ENCODE measurements around the gene CPSF2.

CPSF2 gene

GRCh38 chr14:92121670-92122350, at the start of gene CPSF2, which contains the start of gene NDUFB1:
TSS of gene CPSF2 (plus strand) at chr14:92121969. CDS start at chr14:92130985, 9,016 bp downstream.
TSS of gene NDUFB1 (minus strand) at chr14:92121706. CDS start at chr14:92117637, 4,069 bp downstream.
- peak; percentile 90 for DNase-seq (ENCODE audit: low spot score)

DNA sequence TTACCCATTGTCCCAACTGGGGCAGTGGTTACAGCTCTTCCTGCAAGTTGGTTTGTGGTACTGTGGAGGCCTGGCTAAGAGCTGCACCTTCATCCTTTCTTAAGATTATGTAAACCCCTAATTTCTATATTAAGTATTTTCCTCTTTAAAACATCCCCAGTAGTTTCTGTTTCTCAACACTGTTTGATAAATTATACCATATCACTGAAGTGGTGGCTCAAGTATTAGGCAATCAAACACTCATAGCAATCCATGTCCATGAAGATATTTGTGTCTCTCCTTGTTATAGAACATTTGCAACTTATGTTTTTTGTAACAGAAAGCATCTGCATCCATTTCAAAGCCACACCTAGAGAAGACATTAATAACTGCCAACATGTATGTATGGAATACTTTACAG, 47.2 kb upstream of the CPSF2 start:
- DNase-seq (ENCODE audit: low spot score), result no peak

GRCh38 chr14:92088494-92088893, 33.3 kb upstream of the CPSF2 start:
- no peak for DNase-seq (ENCODE audit: low spot score)

DNA sequence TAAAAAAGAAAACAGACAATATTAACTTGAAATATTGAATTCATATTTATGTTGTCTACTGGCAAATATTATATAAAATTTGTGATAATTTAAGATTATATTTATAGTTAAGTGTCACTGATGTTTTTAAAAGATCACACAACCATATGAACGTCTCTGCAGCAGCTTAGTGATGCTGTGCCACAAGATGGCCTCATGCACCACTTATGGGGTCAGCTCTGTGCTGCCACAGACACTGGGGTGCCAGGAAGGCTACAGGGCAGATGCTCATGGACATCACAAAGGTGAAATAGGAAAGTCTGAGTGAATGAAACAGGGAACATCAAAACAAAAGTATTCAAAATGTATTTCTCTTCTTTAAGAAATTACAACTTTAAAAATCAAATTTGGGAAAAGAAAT, 28.4 kb upstream of the CPSF2 start:
- peak; percentile 55 for DNase-seq (ENCODE audit: low spot score)

GRCh38 chr14:92099802-92100201, 22.0 kb upstream of the CPSF2 start:
- DNase-seq (ENCODE audit: low spot score), result no peak

- DNase-seq (ENCODE audit: low spot score), result no peak
Observed at GRCh38 chr14:92103363-92103989, 18.3 kb upstream of the CPSF2 start.

DNA sequence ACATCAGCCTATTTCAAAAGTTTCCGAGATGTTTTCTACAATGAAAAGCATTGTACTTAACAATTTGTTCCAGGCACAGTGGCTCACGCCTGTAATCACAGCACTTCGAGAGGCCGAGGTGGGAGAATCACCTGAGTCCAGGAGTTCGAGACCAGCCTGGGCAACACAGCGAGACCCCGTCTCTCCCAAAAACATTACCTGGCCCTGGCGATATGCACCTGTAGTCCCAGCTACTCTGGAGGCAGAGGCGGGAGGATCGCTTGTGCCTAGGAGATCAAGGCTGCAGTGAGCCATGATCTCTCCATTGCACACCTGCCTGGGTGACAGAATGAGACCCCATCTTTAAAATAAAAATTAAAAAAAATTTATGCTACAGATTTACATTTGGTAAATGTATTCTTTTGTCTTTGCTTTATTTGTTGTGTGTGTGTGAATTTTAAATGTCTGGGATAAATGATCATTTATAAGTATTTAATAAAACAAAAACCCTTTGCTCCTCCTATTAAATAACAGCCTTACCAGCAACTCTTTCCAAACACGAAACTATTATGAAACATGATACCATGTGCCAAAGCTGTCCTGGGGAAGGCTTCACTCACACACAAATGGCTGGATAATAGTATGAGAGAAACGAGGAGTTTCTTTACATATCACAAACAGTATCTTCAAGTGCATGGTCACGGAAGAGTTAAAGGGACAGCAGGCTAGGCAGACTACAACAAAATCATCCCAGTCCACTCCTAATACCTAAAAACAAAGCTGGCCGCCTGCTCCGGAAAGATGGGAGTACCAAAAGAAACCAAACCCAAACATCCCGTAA, 16.5 kb upstream of the CPSF2 start:
- no peak for DNase-seq (ENCODE audit: low spot score)

GRCh38 chr14:92105893-92106142, 16.0 kb upstream of the CPSF2 start:
- DNase-seq (ENCODE audit: low spot score), result no peak

GRCh38 chr14:92106143-92106926, 15.4 kb upstream of the CPSF2 start, which contains the start of gene ATXN3:
TSS of gene ATXN3 (minus strand) at chr14:92106582. CDS start at chr14:92106552, 30 bp downstream.
- DNase-seq (ENCODE audit: low spot score), result peak; percentile 98

GRCh38 chr14:92108345-92109254, 13.2 kb upstream of the CPSF2 start:
- no peak for DNase-seq (ENCODE audit: low spot score)

- DNase-seq (ENCODE audit: low spot score), result no peak
Observed at GRCh38 chr14:92109490-92109889, 12.3 kb upstream of the CPSF2 start.

GRCh38 chr14:92121207-92121669, 531 bp upstream of the CPSF2 start:
- no peak for DNase-seq (ENCODE audit: low spot score)

DNA sequence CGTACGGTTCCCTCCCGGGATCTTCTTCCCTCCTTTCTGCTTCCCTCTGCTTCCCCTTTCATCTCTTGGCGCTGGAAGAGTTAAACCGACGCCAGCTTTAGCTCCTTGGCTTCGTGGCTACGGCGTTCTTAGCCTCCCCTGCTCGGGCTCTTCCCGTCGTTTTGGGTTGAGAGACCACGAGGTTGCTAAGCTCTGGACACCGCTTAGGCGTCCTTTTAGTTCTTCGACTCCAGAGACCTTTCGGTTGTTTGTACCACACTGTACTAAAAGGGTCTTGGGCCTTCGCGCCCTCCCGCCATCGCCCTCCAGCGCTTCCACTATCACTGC, 545 bp downstream of the CPSF2 start:
- DNase-seq (ENCODE audit: low spot score), result peak; percentile 53

DNA sequence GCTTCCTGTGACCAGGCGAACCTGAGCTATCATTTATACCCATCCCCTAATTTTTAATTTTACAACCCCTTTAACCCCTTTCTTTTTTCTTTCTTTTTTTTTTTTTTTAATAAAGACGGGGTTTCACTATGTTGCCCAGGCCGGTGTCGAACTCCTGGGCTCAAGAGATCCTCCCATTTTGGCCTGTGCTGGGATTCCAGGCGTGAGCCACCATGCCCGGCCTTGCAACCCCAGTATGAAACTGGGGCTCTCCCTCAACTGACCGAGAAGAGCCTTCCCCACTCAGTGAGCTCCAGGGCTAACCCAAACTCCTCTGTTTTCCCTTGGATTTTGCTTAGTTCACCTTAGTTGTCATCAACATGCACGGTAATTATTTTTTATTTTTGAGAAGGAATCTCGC, 992 bp downstream of the CPSF2 start:
- DNase-seq (ENCODE audit: low spot score), result no peak

GRCh38 chr14:92134456-92134855, 12.7 kb downstream of the CPSF2 start:
- no peak for DNase-seq (ENCODE audit: low spot score)

DNA sequence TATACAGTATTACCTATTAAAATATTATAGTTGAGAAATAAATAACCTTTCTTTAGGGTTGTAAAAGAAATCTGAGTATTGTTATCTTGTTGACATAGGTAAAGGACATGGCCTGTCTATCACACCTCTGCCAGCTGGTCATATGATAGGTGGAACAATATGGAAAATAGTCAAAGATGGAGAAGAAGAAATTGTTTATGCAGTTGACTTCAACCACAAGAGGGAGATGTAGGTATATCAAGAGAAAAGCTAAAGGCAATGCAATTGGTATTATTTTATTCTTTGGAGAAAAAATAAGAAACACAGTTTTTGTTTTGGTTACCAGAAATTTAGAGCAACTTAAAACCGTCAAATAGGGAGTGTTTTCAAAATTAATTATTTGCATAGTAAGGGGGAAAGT, 13.5 kb downstream of the CPSF2 start:
- DNase-seq (ENCODE audit: low spot score), result peak; percentile 28

DNA sequence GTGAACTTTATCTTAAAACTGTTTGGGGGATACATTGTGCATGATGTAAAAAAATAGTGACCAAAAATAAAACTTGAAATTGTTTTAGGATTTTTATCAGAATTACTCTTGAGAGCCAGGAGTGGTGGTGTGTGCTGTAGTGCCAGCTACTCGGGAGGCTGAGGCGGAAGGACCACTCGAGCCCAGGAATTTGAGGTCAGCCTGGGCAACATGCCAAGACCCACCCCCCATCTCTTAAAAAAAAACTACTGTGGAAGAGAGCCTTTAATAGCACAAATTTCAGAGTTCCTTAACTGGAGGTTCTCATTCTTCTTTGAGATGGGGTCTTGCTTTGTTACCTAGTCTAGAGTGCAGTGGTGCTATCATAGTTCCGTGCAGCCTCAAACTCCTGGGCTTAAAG, 21.5 kb downstream of the CPSF2 start:
- no peak for DNase-seq (ENCODE audit: low spot score)

DNA sequence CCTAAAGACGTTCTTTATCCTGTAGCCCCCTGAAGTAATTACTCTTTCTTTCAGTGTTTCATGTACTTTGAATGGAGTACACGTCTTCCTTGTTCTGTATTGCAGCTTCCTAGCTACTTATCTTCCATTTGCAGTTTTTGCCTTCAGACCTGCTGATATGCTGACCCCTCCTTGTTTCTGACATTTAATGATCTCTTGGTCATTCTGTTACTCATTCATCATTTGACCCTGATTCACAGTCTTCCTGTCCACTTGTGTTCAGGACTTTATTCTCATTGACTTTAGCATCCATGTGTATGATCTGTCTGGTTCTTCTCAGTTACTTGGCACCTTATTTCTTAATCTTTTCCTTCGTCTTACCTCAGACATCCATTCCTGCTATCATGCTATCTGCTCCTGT, 22.2 kb downstream of the CPSF2 start:
- no peak for DNase-seq (ENCODE audit: low spot score)

DNA sequence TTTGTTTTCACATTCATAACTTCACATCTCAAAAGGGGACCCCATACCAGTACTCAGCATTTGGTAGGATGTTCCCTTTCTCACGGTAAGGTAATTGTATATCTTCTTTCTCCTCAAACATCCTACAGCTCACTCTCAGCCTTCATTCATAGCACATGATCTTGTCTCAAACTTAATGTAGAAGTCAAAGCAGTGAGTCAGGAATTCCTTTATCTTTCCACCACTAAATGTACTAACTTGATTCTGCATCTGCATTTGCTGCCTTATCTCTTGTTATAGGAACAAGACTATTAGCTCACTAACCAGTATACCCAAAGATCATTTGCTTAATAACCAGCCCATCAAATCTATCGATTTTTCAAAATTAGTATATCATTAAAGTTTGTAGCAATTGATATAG, 22.9 kb downstream of the CPSF2 start:
- no peak for DNase-seq (ENCODE audit: low spot score)

DNA sequence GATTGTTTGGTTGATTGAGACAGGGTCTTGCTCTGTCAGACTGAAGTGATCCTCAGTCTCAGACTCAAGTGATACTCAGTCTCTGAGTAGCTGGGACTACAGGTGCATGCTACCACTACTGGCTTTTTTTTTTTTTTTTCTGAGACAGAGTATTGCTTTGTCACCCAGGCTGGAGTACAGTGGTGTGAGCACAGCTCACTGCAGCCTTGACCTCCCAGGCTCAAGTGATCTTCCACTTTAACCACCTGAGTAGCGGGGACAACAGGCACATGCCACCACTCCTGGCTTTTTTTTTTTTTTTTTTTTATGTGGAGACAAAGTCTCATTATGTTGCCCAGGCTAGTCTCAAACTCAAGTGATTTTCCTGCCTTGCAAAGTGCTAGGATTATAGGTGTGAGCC, 31.8 kb downstream of the CPSF2 start:
- DNase-seq (ENCODE audit: low spot score), result no peak

GRCh38 chr14:92154283-92154942, 32.6 kb downstream of the CPSF2 start:
- no peak for DNase-seq (ENCODE audit: low spot score)
